GM21515 (cell line): ENCODE results near the gene NCOA6.

Source experiments
- ATAC-seq: cut with Tn5 transposase; IDR thresholded peaks from one replicate; pipeline ENCODE4 v1.9.1; 2021; ENCODE audit not compliant: unreplicated experiment

The NCOA6 gene

GRCh38 chr20:34705397-34706301, 119.8 kb downstream of the NCOA6 start:
- ATAC-seq: no peak

DNA sequence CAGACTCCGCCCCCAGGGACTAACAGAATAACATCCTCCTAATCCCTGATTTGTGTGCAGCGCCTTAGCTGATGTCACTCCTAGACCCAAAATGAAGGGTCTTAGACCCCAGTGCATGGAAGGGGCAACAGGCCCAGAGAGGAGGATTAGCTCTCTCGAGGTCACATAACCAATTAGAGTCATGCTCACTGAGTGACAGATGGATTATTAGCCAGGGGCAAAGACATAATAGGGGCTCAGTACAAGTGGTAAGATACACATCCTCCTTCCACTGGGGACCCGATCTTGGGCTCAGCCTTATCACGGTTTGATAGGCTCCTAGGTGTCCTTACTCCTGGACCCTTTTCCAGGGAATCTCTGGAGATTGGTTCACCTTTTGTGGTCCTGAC, 120.4 kb downstream of the NCOA6 start:
- ATAC-seq: no peak

- ATAC-seq: peak; percentile 39
Observed at GRCh38 chr20:34704177-34705007, 121.1 kb downstream of the NCOA6 start, which contains the start of gene TP53INP2. Gene TP53INP2 (plus strand): TSS chr20:34704344. CDS start chr20:34708740, 4,396 bp downstream.

DNA sequence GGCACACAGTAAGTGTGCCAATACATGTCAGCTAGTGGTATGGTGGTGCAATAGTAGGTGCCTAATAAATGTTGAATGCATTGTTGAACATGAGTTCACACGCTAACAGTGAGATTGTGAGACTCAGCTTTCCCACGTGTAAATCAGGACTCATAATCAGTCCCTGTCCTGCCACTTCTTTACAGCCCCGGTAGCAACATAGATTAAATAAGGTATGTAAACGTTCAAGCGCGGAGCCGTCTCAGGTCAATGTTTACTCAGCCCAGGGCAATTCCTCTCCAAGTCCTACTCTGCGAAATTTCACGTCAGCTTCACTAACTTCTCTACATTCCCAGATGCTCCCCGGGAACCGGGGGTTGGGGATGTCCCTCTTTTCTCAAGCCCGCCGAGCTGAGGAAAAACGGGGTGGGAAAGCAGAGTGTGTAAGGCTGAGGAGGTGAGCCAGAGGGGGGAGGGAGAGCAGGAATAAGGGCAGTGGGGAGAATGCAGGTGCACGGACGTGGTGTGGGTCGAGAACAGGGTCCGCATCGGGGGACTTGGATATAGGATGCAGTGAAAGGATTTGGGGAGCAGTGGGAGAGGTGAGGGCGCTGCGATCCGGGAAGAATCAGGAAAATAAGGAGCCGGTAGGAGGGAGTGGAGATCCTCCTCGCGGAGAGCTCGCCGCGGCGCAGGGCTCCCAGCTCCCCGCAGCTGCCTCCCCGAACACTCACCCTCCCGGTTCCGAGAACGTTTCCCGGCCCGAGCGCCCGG, 121.9 kb downstream of the NCOA6 start:
- no peak for ATAC-seq

GRCh38 chr20:34703061-34703423, 122.4 kb downstream of the NCOA6 start:
- ATAC-seq: no peak

DNA sequence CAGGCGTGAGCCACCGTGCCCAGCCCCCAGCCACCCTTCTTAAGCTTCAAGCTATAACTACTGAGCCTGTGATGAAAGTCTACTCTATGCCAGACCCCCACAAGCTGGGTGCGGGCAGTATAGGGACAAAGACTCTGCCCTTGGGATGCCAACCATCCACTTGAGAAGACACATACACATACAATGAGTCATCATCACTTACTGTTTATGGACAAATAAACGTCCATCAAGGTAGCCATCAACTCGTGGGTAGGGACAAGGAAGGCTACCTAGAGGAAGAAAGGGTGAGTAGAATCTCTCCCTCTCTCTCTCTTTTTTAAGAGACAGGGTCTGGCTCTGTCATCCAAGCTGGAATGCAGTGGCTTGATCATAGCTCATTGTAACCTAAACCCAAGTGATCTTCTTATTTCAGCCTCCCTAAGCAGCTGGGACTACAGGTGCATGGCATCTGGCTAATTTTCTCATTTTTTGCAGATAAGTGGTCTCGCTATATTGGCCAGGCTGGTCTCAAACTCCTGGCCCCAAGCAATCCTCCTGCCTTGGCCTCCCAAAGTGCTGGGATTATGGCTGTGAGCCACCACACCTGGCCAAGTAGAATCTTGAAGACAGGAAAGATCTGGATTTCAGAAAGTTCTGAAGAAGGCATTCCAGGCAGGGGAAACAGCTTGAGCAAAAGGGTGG, 123.9 kb downstream of the NCOA6 start:
- ATAC-seq: no peak

DNA sequence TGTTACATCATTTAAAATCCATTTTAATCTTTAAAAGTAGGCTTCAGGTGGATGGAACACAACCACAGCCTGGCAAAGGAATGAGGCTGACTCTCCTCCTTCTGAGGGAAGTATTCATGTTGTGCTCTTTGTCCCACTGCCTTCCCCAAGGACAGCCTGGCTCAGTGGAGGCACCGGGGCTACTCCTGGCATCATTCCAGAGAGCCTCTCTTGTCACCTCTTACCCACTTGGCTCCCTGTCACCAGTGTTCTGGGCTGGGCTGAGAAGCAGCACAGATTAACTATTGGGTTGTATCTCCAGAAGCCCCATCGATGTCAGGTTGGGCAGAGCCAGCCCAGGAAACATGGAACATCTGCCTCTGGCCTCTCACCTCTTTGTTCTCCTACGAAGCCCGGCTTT, 132.0 kb downstream of the NCOA6 start:
- ATAC-seq: no peak

DNA sequence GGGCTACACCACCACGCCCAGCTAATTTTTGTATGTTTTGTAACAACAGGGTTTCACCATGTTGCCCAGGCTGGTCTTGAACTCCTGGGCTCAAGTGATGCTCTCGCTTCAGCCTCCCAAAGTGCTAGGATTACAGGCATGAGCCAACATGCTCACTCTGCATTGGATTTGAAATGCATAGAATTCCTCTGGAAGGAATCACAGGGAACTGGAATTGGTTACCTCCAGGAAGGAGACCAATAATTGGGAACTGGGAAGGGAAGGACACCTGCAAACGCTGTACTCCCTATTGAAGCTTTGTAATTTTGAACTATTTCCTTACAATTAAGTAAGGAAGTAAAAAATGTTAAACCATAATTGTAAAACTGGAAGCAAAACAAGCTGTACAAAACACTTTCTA, 133.6 kb downstream of the NCOA6 start:
- ATAC-seq: no peak

- ATAC-seq: no peak
Observed at GRCh38 chr20:34689486-34689885, 136.0 kb downstream of the NCOA6 start.

GRCh38 chr20:34683667-34684066, 141.8 kb downstream of the NCOA6 start:
- ATAC-seq: no peak

DNA sequence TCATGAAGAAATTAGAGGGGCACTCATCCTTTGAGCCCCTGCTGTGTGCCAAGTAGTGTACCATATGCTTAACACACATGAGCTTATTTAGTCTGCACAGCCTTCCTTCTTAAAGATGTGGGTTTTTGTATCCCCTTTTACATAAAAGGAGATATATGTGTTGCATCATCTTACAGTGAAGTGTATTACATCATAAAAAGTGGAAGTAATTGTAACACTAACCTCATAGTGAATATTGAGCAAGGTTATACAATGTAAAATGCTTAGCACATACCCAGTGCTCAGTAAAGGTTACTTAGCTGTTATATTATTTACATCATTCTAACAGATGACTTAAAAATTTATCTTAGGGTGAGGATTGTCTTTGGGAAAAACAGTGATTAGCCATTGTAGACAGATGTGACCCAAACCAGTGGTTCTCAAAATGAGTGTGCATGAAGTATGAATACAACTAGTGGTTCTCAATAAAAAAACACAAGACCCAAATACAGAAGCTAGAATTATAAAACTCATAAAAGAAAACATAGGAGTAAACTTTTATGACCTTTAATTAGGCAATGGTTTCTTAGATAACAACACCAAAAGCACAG, 144.8 kb downstream of the NCOA6 start:
- ATAC-seq: no peak

- ATAC-seq: peak; percentile 90
Observed at GRCh38 chr20:34676642-34677373, 148.6 kb downstream of the NCOA6 start, which contains the start of gene PIGU. Gene PIGU (minus strand): TSS chr20:34677092. CDS start chr20:34677085, 7 bp downstream.

- no peak for ATAC-seq
Observed at GRCh38 chr20:34675993-34676641, 149.3 kb downstream of the NCOA6 start.

GRCh38 chr20:34675561-34675960, 149.9 kb downstream of the NCOA6 start:
- no peak for ATAC-seq

- ATAC-seq: no peak
Observed at GRCh38 chr20:34673412-34673811, 152.0 kb downstream of the NCOA6 start.

DNA sequence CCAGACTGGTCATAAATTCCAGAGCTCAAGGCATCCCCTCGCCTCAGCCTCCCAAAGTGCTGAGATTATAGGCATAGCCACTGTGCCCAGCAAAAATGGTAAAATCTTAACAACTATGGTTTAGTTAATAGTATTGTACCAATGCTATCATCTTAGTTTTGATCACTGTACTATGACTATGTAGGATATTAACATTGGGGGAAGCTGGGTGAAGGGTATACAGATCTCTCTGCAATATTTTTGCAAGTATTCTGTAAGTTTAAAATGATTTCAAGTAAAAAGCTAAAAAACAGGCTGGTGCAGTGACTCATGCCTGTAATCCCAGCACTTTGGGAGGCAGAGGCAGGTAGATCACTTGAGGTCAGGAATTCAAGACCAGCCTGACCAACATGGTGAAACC, 156.4 kb downstream of the NCOA6 start:
- no peak for ATAC-seq
